ENCODE data around the gene TMEM266. TPM values are rescaled to one million over a fixed set of nuclear protein-coding genes. Genes with fewer than 3 reads are reported as not detected.

Gene TMEM266
- polyA plus RNA-seq, 3 donors, result not detected

GRCh38 chr15:76098685-76099084, 38.9 kb downstream of the TMEM266 start:
- no peaks in the 10 kb centered on the region for H4K20me1 ChIP-seq (ENCODE audit: insufficient read depth, low read length)

GRCh38 chr15:76099388-76099787, 39.6 kb downstream of the TMEM266 start:
- Mint-ChIP-seq H3K4me3 (no peak overlapping the region), H3K27ac (no peak overlapping the region), H3K9me3 (peaks cover 1 to 10% (median 5%) of the 10 kb centered on the region in 7 donors), H3K36me3 (no peaks in the 10 kb centered on the region), H3K27me3 (ENCODE audit: low read depth in 3 of 3) (peaks cover 4 to 12% (median 11%) of the 10 kb centered on the region in 3 donors), H3K4me1 (no peaks in the 10 kb centered on the region)
- Histone ChIP-seq H3K4me1 (ENCODE audit: control insufficient read depth in 1 of 2, insufficient read depth in 2 of 2, low read length in 2 of 2) (no peaks in the 10 kb centered on the region), H3K27me3 (ENCODE audit: control insufficient read depth in 2 of 2, insufficient read depth in 2 of 2, low read length in 2 of 2) (no peaks in the 10 kb centered on the region), H3K4me3 (replicated peaks in 1 of 3; ENCODE audit: low read depth in 2 of 3, low read length in 3 of 3) (no peak overlapping the region), H2AFZ (ENCODE audit: insufficient read depth, low read depth, low read length, poor library complexity, severe bottlenecking) (no peak overlapping the region), H3K9me3 (replicated peaks in 1 of 2; ENCODE audit: control insufficient read depth in 1 of 2, insufficient read depth in 1 of 2, low read length in 2 of 2) (peaks cover 0 to 5% of the 10 kb centered on the region in 2 donors), H3K36me3 (replicated peaks in 1 of 2; ENCODE audit: control insufficient read depth in 1 of 2, insufficient read depth in 2 of 2, low read length in 2 of 2) (no peaks in the 10 kb centered on the region), H3K79me2 (ENCODE audit: insufficient read depth, low read length) (no peaks in the 10 kb centered on the region), H4K20me1 (ENCODE audit: insufficient read depth, low read length) (no peaks in the 10 kb centered on the region), H3K27ac (ENCODE audit: low read depth in 1 of 2, low read length in 2 of 2) (no peak overlapping the region), H3K4me2 (replicated peaks; ENCODE audit: extremely low read depth, low read length, poor library complexity, severe bottlenecking) (no peak overlapping the region), H3K9ac (ENCODE audit: insufficient read depth, low read length, poor library complexity, severe bottlenecking) (no peak overlapping the region)
- intact Hi-C loops (cut with micrococcal nuclease), result no loop called here
- 98% methylated on average over 5 of the region's 8 CpGs for WGBS (ENCODE audit: insufficient coverage)
- no peak for DNase-seq
- no peak for TF ChIP-seq CTCF (IDR thresholded peaks at IDR 0.05)

More at GRCh38 chr15:76098685-76099084, 38.9 kb downstream of the TMEM266 start:
- peaks cover 1 to 10% (median 5%) of the 10 kb centered on the region in 7 donors for H3K9me3 Mint-ChIP-seq
- Histone ChIP-seq H3K36me3 (replicated peaks in 1 of 2; ENCODE audit: control insufficient read depth in 1 of 2, insufficient read depth in 2 of 2, low read length in 2 of 2) (no peaks in the 10 kb centered on the region), H3K4me2 (replicated peaks; ENCODE audit: extremely low read depth, low read length, poor library complexity, severe bottlenecking) (no peak overlapping the region), H3K27ac (ENCODE audit: low read depth in 1 of 2, low read length in 2 of 2) (no peak overlapping the region), H3K4me1 (ENCODE audit: control insufficient read depth in 1 of 2, insufficient read depth in 2 of 2, low read length in 2 of 2) (no peaks in the 10 kb centered on the region), H3K79me2 (ENCODE audit: insufficient read depth, low read length) (no peaks in the 10 kb centered on the region), H3K4me3 (replicated peaks in 1 of 3; ENCODE audit: low read depth in 2 of 3, low read length in 3 of 3) (no peak overlapping the region), H2AFZ (ENCODE audit: insufficient read depth, low read depth, low read length, poor library complexity, severe bottlenecking) (no peak overlapping the region), H3K9ac (ENCODE audit: insufficient read depth, low read length, poor library complexity, severe bottlenecking) (no peak overlapping the region), H3K27me3 (ENCODE audit: control insufficient read depth in 2 of 2, insufficient read depth in 2 of 2, low read length in 2 of 2) (no peaks in the 10 kb centered on the region), H3K9me3 (replicated peaks in 1 of 2; ENCODE audit: control insufficient read depth in 1 of 2, insufficient read depth in 1 of 2, low read length in 2 of 2) (peaks cover 0 to 5% of the 10 kb centered on the region in 2 donors)
- H3K27me3 Mint-ChIP-seq (ENCODE audit: low read depth in 3 of 3), result peaks cover 4 to 12% (median 10%) of the 10 kb centered on the region in 3 donors
- TF ChIP-seq CTCF (IDR thresholded peaks at IDR 0.05), result no peak
- DNase-seq, result no peak
- intact Hi-C loops (cut with micrococcal nuclease), result no loop called here
- H3K4me1 Mint-ChIP-seq, result no peaks in the 10 kb centered on the region
- H3K36me3 Mint-ChIP-seq, result no peaks in the 10 kb centered on the region
- H3K4me3 Mint-ChIP-seq, result no peak overlapping the region
- 100% methylated on average over 1 of the region's 3 CpGs for WGBS (ENCODE audit: insufficient coverage)
- H3K27ac Mint-ChIP-seq, result no peak overlapping the region

All from CD14-positive monocyte (primary cell).